HTR-8/SVneo (cell line): ENCODE measurements around the gene SORBS1.

Experiments used
- DNase-seq: peaks from one replicate; pipeline ENCODE4 v3.0.0; 2011; ENCODE audit warnings: low spot score, mixed read lengths; ENCODE audit not compliant: insufficient read length
- FAIRE-seq: peaks from 2 replicates; lab custom pipeline; 2011; peaks lifted over from hg19 to GRCh38; lab: Jason Lieb, UNC

The SORBS1 gene

GRCh38 chr10:95561177-95561863 lies at the start of gene SORBS1:
SORBS1 (minus strand) TSS chr10:95561371; CDS start chr10:95441135, 120,236 bp downstream.
- peak; percentile 74 for FAIRE-seq
- DNase-seq, result peak; percentile 97

GRCh38 chr10:95610727-95611126 lies 49.6 kb upstream of the SORBS1 start:
- DNase-seq (no peak), FAIRE-seq (no peak)

GRCh38 chr10:95606922-95607321 lies 45.8 kb upstream of the SORBS1 start:
- FAIRE-seq (no peak), DNase-seq (no peak)

GRCh38 chr10:95605163-95605562 lies 44.0 kb upstream of the SORBS1 start:
- no peak for DNase-seq
- FAIRE-seq, result no peak

GRCh38 chr10:95604630-95605029 lies 43.5 kb upstream of the SORBS1 start:
- DNase-seq (no peak), FAIRE-seq (no peak)

- no peak for FAIRE-seq
- DNase-seq, result no peak
Measured at GRCh38 chr10:95602382-95602781, 41.2 kb upstream of the SORBS1 start.

GRCh38 chr10:95601116-95601719 lies 40.0 kb upstream of the SORBS1 start:
- DNase-seq (peak; percentile 82), FAIRE-seq (no peak)

- DNase-seq (no peak), FAIRE-seq (no peak)
Measured at GRCh38 chr10:95600158-95600557, 39.0 kb upstream of the SORBS1 start.

- FAIRE-seq, result no peak
- DNase-seq, result no peak
Measured at GRCh38 chr10:95597788-95598187, 36.6 kb upstream of the SORBS1 start.

- DNase-seq (no peak), FAIRE-seq (no peak)
Measured at GRCh38 chr10:95588025-95588424, 26.9 kb upstream of the SORBS1 start.

GRCh38 chr10:95579835-95580535 lies 18.8 kb upstream of the SORBS1 start:
- FAIRE-seq (no peak), DNase-seq (no peak)

GRCh38 chr10:95579292-95579691 lies 18.1 kb upstream of the SORBS1 start:
- FAIRE-seq (no peak), DNase-seq (no peak)

GRCh38 chr10:95578619-95579018 lies 17.4 kb upstream of the SORBS1 start:
- no peak for FAIRE-seq
- DNase-seq, result no peak

- FAIRE-seq (no peak), DNase-seq (no peak)
Measured at GRCh38 chr10:95574649-95575365, 13.6 kb upstream of the SORBS1 start.

- DNase-seq (no peak), FAIRE-seq (no peak)
Measured at GRCh38 chr10:95573964-95574604, 12.9 kb upstream of the SORBS1 start.

- FAIRE-seq (no peak), DNase-seq (no peak)
Measured at GRCh38 chr10:95573527-95573926, 12.4 kb upstream of the SORBS1 start.

GRCh38 chr10:95572131-95572820 lies 11.1 kb upstream of the SORBS1 start:
- no peak for FAIRE-seq
- DNase-seq, result no peak

- FAIRE-seq, result no peak
Measured at GRCh38 chr10:95571390-95571789, 10.2 kb upstream of the SORBS1 start.

GRCh38 chr10:95569368-95569767 lies 8.2 kb upstream of the SORBS1 start:
- no peak for FAIRE-seq

More at GRCh38 chr10:95571390-95571789, 10.2 kb upstream of the SORBS1 start:
- DNase-seq, result no peak

More at GRCh38 chr10:95569368-95569767, 8.2 kb upstream of the SORBS1 start:
- no peak for DNase-seq
